HepG2 (cell line): ENCODE results near the gene UVSSA. TPM values are rescaled to one million over a fixed set of nuclear protein-coding genes. Genes with fewer than 3 reads are reported as not detected.

Experiments
- ATAC-seq: fragments of 200-7000 bp; cut with Tn5 transposase; 3 replicates; pipeline ENCODE4 v1.9.1; 2020; ENCODE audit warnings: mild to moderate bottlenecking, moderate library complexity
- BruUV-seq: library from RNA; stranded (reverse); fragments of 400-500 nt; replicated peaks from 2 replicates; lab custom pipeline; 2021; lab: Mats Ljungman, UMichigan
- CTCF ChIA-PET: fragments of 300-600 bp; formaldehyde crosslinking; extraction: SDS; loops from one replicate; lab custom pipeline; 2021; ENCODE audit warnings: low total read pairs, inconsistent platforms, low intra/inter-chr PET ratio; lab: Yijun Ruan, JAX
- POLR2A ChIA-PET: fragments of 350-600 bp; sonication (Branson Sonifier 250); formaldehyde crosslinking; loops from one replicate; lab custom pipeline; 2020; ENCODE audit warnings: antibody characterized with exemption, inconsistent platforms; lab: Yijun Ruan, JAX
- DNase-seq: peaks from one replicate; pipeline ENCODE4 v3.0.0-alpha.2; 2015; ENCODE audit warnings: low spot score
- FAIRE-seq: peaks from 3 replicates; lab custom pipeline; 2011; peaks lifted over from hg19 to GRCh38; lab: Jason Lieb, UNC
- H2AFZ ChIP-seq: one replicate; pipeline ENCODE4 v1.6.1; 2011; ENCODE audit warnings: low read length, inconsistent platforms
- H3K27ac ChIP-seq: fragments of 300-600 bp; 3 replicates; pipeline ENCODE4 v1.8.0; 2011; ENCODE audit warnings: mixed run types, mild to moderate bottlenecking, mixed read lengths, low read length, inconsistent platforms; ENCODE audit not compliant: insufficient read depth; ENCODE audit errors: extremely low read length
- H3K27me3 ChIP-seq, 2 experiments: fragments of 200-600 bp in 1 of 2; 2 replicates in 1 of 2; 3 replicates in 1 of 2; pipeline versions ENCODE4 v1.6.0 to v1.8.0; 2011; ENCODE audit warnings: low read length in 2 of 2, mild to moderate bottlenecking in 2 of 2, moderate library complexity in 2 of 2, inconsistent platforms in 1 of 2; ENCODE audit not compliant: insufficient read depth in 2 of 2, control insufficient read depth in 1 of 2
- H3K36me3 ChIP-seq, 2 experiments: fragments of 200-600 bp in 1 of 2; replicated peaks in 1 of 2; 2 replicates in 1 of 2; 3 replicates in 1 of 2; pipeline versions ENCODE4 v1.5.1 to v1.8.0; 2011; ENCODE audit warnings: low read length in 2 of 2, inconsistent platforms in 1 of 2; ENCODE audit not compliant: insufficient read depth in 2 of 2, control insufficient read depth in 1 of 2
- H3K4me1 ChIP-seq: 2 replicates; pipeline ENCODE4 v1.5.1; 2012; ENCODE audit warnings: low read length, inconsistent platforms; ENCODE audit not compliant: insufficient read depth
- H3K4me2 ChIP-seq: 2 replicates; pipeline ENCODE4 v1.6.0; 2011; ENCODE audit warnings: low read depth, low read length, inconsistent platforms
- H3K4me3 ChIP-seq, 3 experiments: fragments of 200-600 bp in 1 of 3; sonication (generic), shearing (Covaris generic) in 1 of 3; replicated peaks in 1 of 3; 2 replicates each; pipeline ENCODE4 v1.5.1; 2011 to 2016; ENCODE audit warnings: low read length in 3 of 3, inconsistent platforms in 2 of 3, low read depth in 2 of 3, mild to moderate bottlenecking in 2 of 3, control low read depth in 1 of 3, mixed read lengths in 1 of 3; ENCODE audit not compliant: insufficient read depth in 1 of 3
- H3K79me2 ChIP-seq: one replicate; pipeline ENCODE4 v1.6.1; 2011; ENCODE audit warnings: low read length, inconsistent platforms; ENCODE audit not compliant: insufficient read depth
- H3K9ac ChIP-seq: 2 replicates; pipeline ENCODE4 v1.6.0; 2011; ENCODE audit warnings: mild to moderate bottlenecking, low read depth, low read length, inconsistent platforms; ENCODE audit not compliant: insufficient read depth
- H3K9me3 ChIP-seq: 2 replicates; pipeline ENCODE4 v1.5.1; 2012; ENCODE audit warnings: mild to moderate bottlenecking, low read length
- H4K20me1 ChIP-seq: 2 replicates; pipeline ENCODE4 v1.6.0; 2011; ENCODE audit warnings: inconsistent platforms, mild to moderate bottlenecking, low read length, moderate library complexity; ENCODE audit not compliant: insufficient read depth
- PAF1 ChIP-seq: IDR thresholded peaks from 2 replicates; pipeline ENCODE4 v1.6.1; 2016; ENCODE audit warnings: missing genetic modification reagents, missing compliant biosample characterization
- ZBTB7B ChIP-seq: sonication (generic); formaldehyde crosslinking; IDR thresholded peaks from 2 replicates; pipeline ENCODE4 v1.4.0; 2020; ENCODE audit warnings: missing genetic modification reagents
- ZNF235 ChIP-seq: sonication (generic); formaldehyde crosslinking; IDR thresholded peaks from 2 replicates; pipeline ENCODE4 v1.8.1; 2023; ENCODE audit warnings: mild to moderate bottlenecking, missing genetic modification reagents, borderline replicate concordance
- ZNF773 ChIP-seq: sonication (generic); formaldehyde crosslinking; IDR thresholded peaks from 2 replicates; pipeline ENCODE4 v1.4.0; 2020; ENCODE audit warnings: missing genetic modification reagents, borderline replicate concordance
- ZNF839 ChIP-seq: sonication (generic); formaldehyde crosslinking; IDR thresholded peaks from 2 replicates; pipeline ENCODE4 v1.4.0; 2020; ENCODE audit warnings: missing genetic modification reagents, mild to moderate bottlenecking, borderline replicate concordance
- WGBS: methylation state at CpG from one replicate; pipeline ENCODE4 v1.1.6; 2017; ENCODE audit warnings: low lambda C conversion rate; 5-methylcytosine and 5-hydroxymethylcytosine counted together
- in situ Hi-C: cut with HindIII; loops from 2 replicates; pipeline ENCODE4 v1.10.0; 2017; ENCODE audit warnings: low pct_unique_long_range_greater_than_20kb; ENCODE audit not compliant: extremely low pct_ligation_motif_present
- intact Hi-C: fragments of 100-400 bp; cut with micrococcal nuclease; formaldehyde crosslinking; loops from one replicate; pipeline ENCODE4 v1.10.0; 2022; ENCODE audit not compliant: unreplicated experiment
- polyA plus RNA-seq, 8 experiments: library from polyadenylated mRNA; depleted of rRNA in 3 of 8; stranded (reverse) in 7 of 8; unstranded in 1 of 8; fragments of >200 nt; fragmentation: Illumina TruSeq in 4 of 8; extraction: Trizol in 4 of 8; gene quantifications; 2 replicates each; pipeline versions ENCODE4 v1.2.1 to v1.2.3, GENCODE V29; 2011 to 2016; ENCODE audit warnings: low read depth in 4 of 8, missing spikeins in 1 of 8, mixed read lengths in 1 of 8; ENCODE audit not compliant: insufficient read depth in 1 of 8
- total RNA-seq, 5 experiments: library from RNA; depleted of rRNA; stranded (reverse); fragments of >200 nt; fragmentation: Illumina TruSeq; extraction: Trizol; gene quantifications; 2 replicates each; pipeline ENCODE4 v1.2.3, GENCODE V29; 2016; ENCODE audit warnings: low read depth in 1 of 5
- TF ChIP-seq, protein P1 (sequence below): sonication (generic); formaldehyde crosslinking; IDR thresholded peaks from 2 replicates; pipeline ENCODE4 v1.5.1; 2020; ENCODE audit warnings: missing genetic modification reagents, mild to moderate bottlenecking, borderline replicate concordance

The UVSSA gene
- total and polyA plus RNA-seq, 2 of the 13 experiments (the other 11 are each of a cell fraction or from before 2014, with no cell fraction given), result 4.6 to 8.4 TPM

DNA sequence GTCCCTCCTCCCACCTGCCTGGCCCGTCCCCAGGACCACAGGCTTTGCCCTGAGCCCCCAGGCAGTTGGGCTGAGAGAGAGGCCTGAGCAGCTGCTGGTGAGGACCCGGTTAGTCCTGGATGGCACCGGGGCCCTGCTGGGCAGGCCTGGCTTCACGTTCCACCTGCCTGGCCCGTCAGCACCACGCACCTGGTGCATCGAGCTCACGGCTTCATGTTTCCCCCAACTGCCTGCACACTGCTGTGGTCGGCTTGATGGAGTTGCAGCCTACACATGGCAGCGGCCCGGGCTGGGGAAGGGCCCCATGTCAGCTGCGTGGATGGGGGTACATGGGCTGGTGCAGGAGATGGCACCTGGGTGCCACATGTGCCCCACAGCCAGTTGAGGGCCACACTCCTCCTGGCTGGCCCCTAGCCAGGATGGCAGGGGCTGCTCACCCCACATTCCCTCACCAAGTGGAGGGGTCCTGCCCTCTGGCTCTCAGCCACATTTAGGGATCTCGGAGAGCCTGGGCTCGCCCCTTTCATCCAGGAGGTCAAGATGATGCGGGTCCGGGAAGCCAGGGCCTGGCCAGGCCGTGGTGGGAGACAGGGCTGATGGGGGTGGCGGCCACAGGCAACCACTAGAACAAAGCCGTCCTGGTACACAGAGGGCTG is 30.7 kb downstream of the UVSSA start (continued):
- TF ChIP-seq, protein P1, sequence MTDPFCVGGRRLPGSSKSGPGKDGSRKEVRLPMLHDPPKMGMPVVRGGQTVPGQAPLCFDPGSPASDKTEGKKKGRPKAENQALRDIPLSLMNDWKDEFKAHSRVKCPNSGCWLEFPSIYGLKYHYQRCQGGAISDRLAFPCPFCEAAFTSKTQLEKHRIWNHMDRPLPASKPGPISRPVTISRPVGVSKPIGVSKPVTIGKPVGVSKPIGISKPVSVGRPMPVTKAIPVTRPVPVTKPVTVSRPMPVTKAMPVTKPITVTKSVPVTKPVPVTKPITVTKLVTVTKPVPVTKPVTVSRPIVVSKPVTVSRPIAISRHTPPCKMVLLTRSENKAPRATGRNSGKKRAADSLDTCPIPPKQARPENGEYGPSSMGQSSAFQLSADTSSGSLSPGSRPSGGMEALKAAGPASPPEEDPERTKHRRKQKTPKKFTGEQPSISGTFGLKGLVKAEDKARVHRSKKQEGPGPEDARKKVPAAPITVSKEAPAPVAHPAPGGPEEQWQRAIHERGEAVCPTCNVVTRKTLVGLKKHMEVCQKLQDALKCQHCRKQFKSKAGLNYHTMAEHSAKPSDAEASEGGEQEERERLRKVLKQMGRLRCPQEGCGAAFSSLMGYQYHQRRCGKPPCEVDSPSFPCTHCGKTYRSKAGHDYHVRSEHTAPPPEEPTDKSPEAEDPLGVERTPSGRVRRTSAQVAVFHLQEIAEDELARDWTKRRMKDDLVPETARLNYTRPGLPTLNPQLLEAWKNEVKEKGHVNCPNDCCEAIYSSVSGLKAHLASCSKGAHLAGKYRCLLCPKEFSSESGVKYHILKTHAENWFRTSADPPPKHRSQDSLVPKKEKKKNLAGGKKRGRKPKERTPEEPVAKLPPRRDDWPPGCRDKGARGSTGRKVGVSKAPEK, result no peak
- TF ChIP-seq ZNF773 (CRISPR knock-in tag) (no peak), ZNF235 (CRISPR knock-in tag) (no peak), ZNF839 (CRISPR knock-in tag) (no peak), ZBTB7B (no peak)

DNA sequence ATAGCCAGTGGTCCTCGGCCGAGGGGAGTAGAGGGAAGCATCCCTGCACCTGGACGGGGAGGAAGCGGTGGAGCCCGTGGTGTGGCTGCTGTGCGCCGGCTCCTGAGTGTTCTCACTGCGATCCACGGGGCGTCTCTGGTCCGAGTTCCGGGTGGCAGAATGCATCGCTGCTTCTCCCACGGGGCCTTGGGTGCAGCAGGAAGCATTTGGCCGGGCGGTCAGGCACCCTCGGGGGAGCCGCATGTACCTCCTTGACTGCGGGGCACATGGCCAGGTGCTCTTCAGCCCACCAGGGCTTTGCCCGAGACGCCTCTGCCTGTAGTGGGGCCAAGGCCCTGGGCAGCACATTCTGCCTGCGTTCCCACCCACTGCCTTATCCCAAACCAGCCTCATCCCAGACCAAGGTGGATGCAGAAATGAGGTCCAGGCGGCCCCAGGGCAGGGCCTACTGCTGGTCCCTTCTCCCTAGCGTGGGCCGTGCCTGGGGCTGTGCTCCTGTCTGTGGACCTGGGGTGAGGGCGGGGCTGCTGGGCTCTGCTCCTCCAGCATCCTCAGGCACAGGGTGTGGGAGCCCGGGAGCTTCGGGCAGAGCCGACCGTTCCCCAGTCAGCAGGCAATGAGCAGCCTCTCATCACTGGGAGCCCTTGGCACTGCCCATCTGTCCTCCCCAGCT is 31.7 kb downstream of the UVSSA start:
- WGBS, result 90% methylated on average over 9 of the region's 30 CpGs
- CTCF ChIA-PET, result no interaction called here

More for the DNA sequence above, 31.7 kb downstream of the UVSSA start:
- intact Hi-C loops, result no loop called here
- H3K9me3 ChIP-seq, result no peaks in the 10 kb centered on the region
- H3K4me3 ChIP-seq, result no peak overlapping the region
- no peaks in the 10 kb centered on the region for H3K4me1 ChIP-seq
- no peak overlapping the region for H3K27ac ChIP-seq
- POLR2A ChIA-PET, result no interaction called here
- BruUV-seq, result no TSS peak
- no peaks in the 10 kb centered on the region for H3K27me3 ChIP-seq
- no peak for TF ChIP-seq PAF1 (CRISPR knock-in tag)
- TF ChIP-seq, all 625 proteins: peak for 0
- Histone ChIP-seq H3K36me3 (peaks cover 1 to 7% of the 10 kb centered on the region in 2 experiments; a peak in 3 of 5 replicates), H3K9ac (no peak overlapping the region), H2AFZ (no peak overlapping the region), H3K4me2 (no peak overlapping the region), H4K20me1 (no peaks in the 10 kb centered on the region), H3K79me2 (no peaks in the 10 kb centered on the region)
- no peak for DNase-seq
- no peak for ATAC-seq
- no peak for FAIRE-seq
- in situ Hi-C loops, result no loop called here
